Spleen (tissue), 7 donors: Measurements from ENCODE around the gene ZSWIM3.

Experiments used
- POLR2A ChIP-seq, 3 donors: fragments of 450-650 bp; IDR thresholded peaks; one replicate each; pipeline ENCODE4 v1.5.1; 2017; ENCODE audit warnings: antibody characterized with exemption in 3 of 3, mild to moderate bottlenecking in 1 of 3
- POLR2AphosphoS5 ChIP-seq, 3 donors: sonication (generic); formaldehyde crosslinking; IDR thresholded peaks; one replicate each; pipeline ENCODE4 v1.5.1; 2017; ENCODE audit warnings: antibody characterized with exemption in 3 of 3
- TF ChIP-seq, protein P1 (sequence below), 11 experiments: fragments of 200-600 bp in 7 of 11; fragments of 450-650 bp in 4 of 11; sonication (generic) in 4 of 11; IDR thresholded peaks in 8 of 11; conservative IDR thresholded peaks in 3 of 11; 1 replicate in 7 of 11; 2 replicates in 4 of 11; pipeline versions ENCODE4 v1.4.0 to v1.8.0; 2016 to 2021; ENCODE audit warnings: antibody characterized with exemption in 11 of 11, inconsistent platforms in 4 of 11, mild to moderate bottlenecking in 1 of 11
- donor health status: DM: no; HTN: no; CAD: no; lungs with moderate emphysema.
- donor health status: DM: no; HTN: no; CAD: no.
- donor health status: DM: no; HTN: no; CAD: no.

DNA sequence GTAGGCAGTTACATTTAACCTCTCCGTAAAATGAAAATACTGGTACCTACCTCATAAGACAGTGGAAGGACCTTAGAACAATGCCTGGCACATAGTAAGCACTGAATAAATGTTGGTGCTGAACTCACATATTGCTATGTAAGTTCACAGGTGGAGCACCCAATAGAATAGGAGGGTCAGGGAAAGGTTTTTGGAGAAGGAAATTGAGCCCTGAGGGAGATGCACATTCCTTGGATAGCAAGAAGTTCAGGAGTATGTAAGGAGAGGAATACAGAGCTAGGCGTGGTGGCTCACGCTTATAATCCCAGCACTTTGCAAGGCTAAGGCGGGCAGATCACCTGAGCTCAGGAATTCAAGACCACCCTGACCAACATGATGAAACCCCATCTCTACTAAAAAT, 37.9 kb upstream of the ZSWIM3 start:
- TF ChIP-seq, protein P1, sequence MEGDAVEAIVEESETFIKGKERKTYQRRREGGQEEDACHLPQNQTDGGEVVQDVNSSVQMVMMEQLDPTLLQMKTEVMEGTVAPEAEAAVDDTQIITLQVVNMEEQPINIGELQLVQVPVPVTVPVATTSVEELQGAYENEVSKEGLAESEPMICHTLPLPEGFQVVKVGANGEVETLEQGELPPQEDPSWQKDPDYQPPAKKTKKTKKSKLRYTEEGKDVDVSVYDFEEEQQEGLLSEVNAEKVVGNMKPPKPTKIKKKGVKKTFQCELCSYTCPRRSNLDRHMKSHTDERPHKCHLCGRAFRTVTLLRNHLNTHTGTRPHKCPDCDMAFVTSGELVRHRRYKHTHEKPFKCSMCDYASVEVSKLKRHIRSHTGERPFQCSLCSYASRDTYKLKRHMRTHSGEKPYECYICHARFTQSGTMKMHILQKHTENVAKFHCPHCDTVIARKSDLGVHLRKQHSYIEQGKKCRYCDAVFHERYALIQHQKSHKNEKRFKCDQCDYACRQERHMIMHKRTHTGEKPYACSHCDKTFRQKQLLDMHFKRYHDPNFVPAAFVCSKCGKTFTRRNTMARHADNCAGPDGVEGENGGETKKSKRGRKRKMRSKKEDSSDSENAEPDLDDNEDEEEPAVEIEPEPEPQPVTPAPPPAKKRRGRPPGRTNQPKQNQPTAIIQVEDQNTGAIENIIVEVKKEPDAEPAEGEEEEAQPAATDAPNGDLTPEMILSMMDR (IDR thresholded peaks at IDR 0.05 in 8 of 11, conservative IDR thresholded peaks at IDR 0.05 in 3 of 11): no peak
- TF ChIP-seq POLR2A (IDR thresholded peaks at IDR 0.05) (no peak), POLR2AphosphoS5 (IDR thresholded peaks at IDR 0.05) (no peak)
